Measurements from ENCODE around the gene CD46.

DNA sequence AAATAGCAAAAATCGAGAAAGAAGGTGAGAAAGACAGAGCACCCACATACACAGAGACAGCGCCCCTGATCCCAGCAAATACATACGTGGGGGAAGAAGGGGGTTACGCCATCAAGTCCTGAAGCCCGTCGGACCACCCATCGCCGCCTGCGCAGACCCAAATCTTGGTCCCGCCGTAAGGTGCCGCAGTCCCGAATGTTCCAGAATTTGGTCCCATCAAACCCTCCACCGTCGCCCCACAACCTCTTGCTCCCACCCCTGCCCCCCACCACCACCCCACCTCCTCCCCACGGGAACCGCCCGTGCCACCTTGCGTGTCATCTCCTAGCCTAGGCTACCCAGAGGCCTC lies 71.7 kb downstream of the CD46 start:
- TF ChIP-seq, protein P1, sequence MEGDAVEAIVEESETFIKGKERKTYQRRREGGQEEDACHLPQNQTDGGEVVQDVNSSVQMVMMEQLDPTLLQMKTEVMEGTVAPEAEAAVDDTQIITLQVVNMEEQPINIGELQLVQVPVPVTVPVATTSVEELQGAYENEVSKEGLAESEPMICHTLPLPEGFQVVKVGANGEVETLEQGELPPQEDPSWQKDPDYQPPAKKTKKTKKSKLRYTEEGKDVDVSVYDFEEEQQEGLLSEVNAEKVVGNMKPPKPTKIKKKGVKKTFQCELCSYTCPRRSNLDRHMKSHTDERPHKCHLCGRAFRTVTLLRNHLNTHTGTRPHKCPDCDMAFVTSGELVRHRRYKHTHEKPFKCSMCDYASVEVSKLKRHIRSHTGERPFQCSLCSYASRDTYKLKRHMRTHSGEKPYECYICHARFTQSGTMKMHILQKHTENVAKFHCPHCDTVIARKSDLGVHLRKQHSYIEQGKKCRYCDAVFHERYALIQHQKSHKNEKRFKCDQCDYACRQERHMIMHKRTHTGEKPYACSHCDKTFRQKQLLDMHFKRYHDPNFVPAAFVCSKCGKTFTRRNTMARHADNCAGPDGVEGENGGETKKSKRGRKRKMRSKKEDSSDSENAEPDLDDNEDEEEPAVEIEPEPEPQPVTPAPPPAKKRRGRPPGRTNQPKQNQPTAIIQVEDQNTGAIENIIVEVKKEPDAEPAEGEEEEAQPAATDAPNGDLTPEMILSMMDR (conservative IDR thresholded peaks at IDR 0.05; ENCODE audit: low read depth, low read length) = no peak
- no peak for TF ChIP-seq EZH2 (IDR thresholded peaks at IDR 0.05; ENCODE audit: low read length, unreplicated experiment)

Data from PC-3 (cell line).